ENCODE data around the gene ZNF622.

ZNF622 gene

DNA sequence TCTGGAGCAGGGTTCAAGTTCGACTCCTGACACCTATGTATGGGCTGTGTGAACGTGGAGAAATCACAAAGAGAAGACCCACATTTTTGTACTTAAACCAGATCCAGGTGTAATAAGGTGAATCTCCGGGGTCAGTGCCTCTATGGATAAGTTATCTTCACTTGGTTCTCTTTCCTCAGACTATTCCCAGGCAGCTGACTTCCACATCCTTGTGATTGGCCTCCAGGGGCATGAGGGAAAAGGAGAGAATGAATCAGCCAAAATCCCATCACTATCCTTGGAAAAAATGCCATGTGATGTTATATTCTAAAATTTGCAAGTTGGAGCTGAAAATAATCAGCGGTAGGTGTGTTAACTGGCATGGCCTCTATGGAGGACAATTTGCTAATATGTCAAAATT is 37.2 kb downstream of the ZNF622 start:
- no peak for DNase-seq

DNA sequence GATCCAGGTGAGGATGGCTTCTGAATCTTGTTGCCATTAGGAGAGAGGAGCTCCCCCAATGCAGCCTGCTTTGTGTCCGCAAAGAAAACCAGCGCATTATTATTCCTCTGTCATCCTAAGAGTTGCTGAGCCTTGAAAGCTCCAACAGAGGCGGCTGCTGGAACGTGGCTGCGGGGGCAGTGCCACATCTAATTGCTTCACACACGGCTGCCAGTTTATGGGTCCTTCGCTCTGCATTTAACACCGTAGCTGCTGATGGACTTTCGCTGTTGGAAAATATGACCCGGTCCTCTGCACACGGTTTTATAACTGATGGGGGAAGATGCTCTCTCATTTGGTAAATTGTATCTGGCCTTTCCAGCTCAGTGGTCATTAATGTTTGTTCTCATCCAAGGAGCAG is 38.0 kb downstream of the ZNF622 start:
- DNase-seq: no peak

DNA sequence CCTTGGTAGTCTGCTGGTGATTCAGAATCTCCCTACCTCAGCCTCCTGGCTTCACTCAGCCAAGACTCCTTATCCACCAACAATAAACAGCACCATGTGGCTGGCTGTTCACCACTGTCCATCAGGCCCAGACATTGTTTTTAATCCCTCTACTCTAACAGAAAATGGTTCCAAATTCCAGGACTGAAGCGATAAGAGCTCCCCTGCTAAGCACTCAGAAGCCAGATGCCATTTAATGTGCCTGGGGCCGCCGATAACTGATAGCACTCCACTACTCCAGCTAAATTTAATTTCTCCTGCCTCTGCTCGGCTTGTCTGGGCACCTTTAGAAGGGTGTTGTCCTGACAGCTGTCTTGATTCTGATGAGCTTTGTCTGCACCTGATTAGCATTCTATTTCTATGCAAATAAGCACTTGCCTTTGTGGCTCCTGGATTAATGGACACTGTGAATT is 47.1 kb downstream of the ZNF622 start:
- DNase-seq: no peak

DNA sequence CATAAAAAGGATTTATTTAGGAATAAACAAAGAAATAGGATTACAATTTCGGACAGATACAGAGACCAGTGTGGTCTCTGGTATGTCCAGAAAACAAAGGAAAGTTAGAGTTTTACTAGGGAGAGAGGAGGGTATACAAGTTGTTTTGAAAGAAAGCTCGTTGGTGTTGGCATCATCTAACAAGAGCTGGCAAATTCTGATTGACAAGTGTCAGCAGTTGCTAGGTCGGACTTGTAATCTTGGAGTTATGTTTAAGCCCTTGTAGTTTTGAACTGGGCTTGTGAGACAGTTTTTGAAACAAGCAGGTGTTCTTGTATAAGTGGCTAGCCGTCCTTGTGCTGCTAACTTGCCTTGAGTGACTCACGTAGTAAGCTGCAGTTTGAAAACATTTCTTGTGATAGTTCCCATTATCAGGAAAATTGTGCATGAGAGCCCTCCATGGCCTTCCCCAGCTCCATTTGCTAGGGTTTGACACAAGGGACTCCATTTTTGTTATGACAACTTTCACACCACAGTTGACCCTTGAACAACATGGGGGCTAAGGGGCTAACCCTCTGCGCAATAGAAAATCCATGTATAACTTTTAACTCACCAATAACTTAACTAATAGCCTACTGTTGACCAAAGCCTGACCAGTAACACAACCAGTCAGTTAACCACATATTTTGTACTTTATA is 48.1 kb downstream of the ZNF622 start:
- DNase-seq: no peak

DNA sequence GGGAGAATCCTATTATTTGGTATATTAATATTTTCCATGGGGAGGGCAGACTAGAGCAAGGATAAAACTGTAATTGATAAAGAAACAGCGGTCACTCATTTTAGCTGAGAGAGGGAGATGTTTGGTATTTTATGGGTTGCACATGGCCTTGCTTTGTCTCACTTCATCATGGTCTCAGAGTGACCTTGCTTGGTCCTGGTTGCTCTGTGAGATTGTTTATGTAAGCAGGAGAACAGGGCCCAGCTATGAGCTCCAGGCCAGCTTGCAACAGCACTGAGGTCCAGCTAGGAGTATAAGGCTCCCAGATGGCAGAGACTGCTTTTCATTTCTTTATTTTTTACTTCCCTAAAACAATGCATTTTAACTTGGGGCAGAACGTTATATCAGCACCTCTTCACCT is 50.7 kb downstream of the ZNF622 start:
- DNase-seq: no peak

DNA sequence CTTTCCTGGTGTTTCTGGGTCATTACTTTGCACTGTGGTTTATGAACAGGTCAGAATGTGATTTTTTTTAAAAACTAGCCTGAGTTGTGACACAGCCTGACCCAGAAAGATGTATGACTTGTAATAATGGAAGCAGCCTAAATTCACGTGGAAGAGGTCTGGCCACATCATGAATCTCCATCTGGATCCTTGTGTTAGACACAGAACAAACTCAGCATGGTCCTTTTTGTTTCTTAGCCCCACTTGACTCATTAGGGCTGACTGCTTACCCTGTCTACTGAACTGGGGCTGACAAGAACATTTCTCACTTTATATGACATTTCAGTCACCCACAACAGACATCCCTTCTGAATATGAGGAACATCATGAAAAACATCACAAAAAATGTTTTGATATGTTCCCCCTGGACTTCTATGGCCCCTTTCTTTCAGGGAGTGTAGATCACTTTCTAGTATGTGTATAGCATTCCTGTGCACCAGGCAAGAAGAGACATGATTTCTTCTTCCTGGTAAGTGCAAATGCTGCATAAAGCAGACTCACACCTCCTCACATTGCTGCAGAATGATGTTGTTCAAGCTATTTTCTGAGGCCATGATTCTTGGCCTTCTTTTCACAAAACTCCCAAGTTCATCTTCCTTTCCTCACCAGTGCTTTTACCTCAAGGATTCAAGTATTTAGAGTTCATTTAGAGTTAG is 52.3 kb downstream of the ZNF622 start:
- no peak for DNase-seq

DNA sequence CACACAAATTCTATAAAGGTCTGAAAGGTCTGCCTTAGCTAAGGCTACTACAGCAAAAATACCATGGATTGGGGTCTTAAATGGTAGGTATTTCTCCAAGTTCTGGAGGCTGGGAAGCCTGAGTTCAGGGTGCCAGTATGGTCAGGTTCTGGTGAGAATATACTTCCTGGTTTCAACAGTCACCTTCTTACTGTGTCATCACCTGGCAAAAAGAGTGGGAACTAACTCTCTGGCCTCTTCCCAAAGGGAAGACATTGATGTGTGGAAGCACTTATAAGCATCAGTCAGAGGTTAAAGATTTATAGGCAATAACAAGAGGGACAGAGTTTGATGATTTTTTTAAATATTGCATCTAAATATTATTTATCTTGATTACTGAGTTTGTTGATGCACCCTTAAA is 53.0 kb downstream of the ZNF622 start:
- no peak for DNase-seq

DNA sequence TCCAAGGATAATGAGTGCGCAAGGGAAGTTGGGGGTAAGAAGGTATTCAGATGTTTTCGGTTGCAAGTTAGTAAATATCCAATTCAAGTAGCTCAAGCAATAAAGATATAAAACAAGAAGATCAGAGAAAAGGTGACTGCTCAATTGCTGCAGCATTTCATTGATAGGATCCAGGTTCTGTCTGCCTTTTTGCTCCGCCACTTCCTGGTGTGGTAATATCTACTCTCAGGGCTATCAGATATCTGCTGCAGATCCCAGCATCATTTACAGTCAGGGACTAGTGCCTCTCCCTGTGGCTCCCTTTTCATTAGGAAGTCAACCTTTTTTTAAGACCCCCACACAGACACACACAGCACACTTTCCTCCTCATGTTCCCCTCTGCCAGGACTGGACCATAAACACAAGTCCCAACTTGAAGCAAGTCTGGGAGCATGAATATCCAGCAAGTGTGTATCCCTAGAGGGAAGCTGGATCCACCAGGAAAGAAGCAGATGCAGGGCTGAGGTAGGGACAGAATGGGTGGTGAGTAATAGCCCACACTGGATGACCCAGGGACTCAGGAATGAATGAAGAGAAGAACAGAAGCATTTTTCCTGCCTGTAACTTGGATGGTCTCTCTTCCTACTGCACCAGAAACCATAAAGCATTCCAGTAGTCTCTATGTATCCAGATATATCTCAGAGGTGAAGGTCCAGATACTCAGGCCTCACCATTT is 53.7 kb downstream of the ZNF622 start:
- no peak for DNase-seq

DNA sequence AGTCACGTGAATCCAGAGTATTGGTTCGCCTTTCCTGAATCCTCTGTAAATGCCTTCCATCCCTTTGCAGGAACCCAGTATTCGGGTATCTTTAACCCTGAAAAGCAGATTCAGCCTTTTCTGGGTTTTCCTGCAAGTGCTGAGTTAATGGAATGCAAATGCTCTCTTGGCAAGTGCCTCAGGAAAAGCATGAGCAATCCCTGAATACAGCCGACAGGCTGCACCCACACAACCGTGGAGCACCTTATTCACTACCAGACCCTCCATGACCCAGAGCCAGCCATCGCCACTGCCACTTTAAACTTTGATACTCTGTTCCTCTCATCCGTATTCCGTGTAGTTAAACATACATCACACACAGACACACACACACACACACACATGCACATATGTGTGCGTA is 54.4 kb downstream of the ZNF622 start:
- DNase-seq: no peak

DNA sequence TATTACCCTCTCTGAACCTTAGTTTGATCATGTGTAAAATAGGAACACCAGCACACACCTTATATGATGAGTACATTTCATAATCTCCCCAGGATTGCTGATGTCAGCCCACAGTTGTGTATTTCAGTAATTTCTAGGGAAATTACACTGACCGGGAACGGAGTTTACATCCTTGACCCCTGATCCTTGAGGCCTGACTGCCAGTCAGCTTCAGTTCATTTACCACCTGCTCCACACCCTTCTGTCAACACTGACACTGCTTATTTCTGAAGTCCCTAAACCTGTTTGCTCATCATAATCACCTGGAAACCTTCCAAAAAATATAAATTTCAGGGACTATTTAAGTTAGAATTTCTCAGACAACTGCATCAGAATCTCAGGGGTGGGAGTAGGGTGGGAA is 55.3 kb downstream of the ZNF622 start:
- DNase-seq: no peak

DNA sequence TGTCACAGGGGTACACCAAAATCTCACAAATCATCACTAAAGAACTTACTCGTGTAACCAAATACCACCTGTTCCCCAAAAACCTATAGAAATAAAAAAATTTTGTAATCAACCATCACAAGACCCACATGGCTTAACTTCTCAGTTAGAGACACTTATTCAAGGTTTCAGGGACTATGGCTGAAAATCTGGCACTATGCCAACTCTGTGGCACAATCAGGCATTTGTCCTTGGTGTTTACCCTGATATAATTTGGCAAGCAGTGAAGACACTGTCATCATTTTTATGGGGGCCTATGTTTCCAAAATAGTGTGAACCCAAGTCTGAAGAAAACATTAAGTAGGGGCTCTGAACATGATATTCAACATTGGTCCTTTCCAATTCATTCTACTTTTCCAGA is 59.0 kb downstream of the ZNF622 start:
- DNase-seq: no peak

DNA sequence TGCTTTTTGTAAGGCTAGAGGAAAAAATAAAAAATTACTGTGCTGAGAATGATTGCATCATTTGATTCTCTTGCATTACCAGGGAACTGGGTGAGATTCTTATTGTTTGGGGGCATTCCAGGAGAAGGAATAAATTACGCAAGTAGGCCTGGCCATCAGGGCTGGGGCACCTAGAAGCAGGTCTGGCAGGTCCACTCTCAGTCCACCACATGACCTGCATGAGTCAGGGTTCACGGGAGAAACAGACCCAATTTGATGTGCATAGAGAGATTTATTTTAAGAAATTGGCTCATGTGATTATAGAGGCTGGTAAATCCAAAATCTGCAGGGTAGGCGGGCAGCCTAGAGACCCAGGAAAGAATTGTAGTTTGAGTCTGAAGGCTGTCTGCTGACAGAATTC is 59.6 kb downstream of the ZNF622 start:
- no peak for DNase-seq
